HG03039 (cell line): Measurements from ENCODE around the gene SARDH.
"Not testable (repeated sequence)": the region's sequence is repeated elsewhere in the genome, so short reads cannot be mapped to it uniquely, and the experiment has no call there.

Experiments
- ATAC-seq: cut with Tn5 transposase; IDR thresholded peaks from one replicate; pipeline ENCODE4 v1.9.1; 2021; ENCODE audit warnings: mild to moderate bottlenecking, moderate library complexity; ENCODE audit not compliant: unreplicated experiment

The SARDH gene

DNA sequence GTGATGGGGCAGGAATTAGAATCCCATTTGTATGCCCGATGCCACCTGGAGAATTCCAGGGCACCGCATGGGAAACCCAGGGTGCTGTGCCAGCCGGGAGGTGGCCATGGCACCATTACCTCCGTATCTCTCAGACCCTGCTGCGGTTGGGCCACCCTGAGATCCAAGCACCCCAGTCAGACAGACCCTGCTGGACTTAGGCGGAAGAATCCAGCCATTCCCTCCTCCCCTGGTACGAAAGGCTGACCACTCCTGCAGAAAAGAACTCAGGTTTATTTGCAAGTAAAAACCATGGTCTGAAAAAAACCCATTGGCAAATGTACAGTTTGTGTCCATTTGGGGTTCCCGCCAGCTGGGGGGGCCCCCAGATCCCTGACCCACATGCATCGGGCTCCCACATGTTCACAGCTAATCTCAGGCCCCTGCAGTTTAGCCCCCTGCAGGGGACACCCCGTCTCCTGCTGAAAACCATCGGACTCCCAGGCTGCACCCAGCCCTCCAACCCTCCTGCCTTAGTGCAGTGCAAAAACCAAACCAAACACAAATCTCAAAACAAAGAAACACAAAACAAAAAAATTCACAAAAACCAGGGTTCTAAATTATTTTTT lies 23.6 kb upstream of the SARDH start:
- no peak for ATAC-seq

DNA sequence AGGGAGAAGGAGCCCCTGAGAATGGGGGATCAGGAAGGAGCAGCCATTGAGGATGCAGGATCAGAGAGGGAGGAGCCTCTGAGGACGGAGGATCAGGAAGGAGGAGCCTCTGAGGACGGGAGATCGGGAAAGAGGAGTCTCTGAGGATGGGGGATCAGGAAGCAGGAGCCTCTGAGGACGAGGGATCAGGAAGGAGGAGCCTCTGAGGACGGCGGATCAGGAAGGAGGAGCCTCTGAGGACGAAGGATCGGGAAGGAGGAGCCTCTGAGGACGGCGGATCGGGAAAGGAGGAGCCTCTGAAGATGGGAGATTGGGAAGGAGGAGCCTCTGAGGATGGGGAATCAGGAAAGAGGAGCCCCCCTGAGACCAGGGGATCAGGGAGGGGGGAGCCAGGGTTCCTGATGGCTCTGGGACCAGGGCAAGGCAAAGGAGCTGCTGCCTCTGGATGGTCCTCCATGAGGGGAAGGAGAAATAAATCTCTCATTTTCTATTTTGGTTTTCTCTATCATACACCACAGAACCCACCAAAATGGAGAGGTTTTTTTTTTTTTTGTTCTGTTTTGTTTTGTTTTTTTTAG lies 22.6 kb upstream of the SARDH start:
- no peak for ATAC-seq

DNA sequence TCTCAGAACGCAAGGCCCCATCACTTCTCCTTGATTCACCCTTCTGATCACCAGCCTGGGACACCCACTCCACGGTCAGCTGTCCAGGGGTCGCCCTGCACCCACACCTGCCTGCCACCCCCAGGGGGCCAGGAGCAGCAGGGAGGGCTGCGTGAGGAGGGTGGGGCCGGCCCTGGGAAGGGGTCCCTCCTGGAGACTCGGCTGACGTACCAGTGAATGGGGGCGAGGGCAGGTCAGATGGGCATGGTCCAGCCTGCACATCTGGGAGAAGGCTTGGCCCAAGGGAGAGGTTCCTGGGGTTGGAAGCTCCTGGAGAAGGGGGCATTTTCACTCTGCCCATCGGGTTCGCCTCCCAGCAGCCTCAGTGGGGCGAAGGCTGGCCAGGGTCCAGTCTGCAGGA lies 21.8 kb upstream of the SARDH start:
- ATAC-seq, result no peak

GRCh38 chr9:133759146-133759900 lies 21.2 kb upstream of the SARDH start:
- ATAC-seq, result no peak

GRCh38 chr9:133758228-133758627 lies 20.1 kb upstream of the SARDH start:
- ATAC-seq, result no peak

GRCh38 chr9:133754688-133755227 lies 16.6 kb upstream of the SARDH start:
- ATAC-seq, result no peak

DNA sequence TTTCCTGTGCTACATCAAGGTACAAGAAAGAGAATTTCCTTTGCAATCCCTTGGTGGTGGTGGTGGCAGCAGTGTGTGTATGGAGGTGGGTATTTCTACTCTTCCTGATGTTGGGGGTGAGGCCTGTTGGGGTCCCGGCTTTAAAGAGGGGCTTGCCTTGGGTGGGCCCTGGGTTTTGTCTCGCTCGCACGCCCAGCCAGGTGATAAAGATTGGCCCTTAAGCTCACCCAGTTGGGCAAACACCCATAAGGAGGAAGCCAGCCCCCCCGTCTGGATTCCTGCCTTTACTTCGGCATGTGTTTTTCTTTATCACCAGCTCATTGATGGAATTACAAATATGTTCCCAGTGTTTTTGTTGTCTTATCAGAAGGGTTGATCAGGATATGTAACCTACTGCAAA lies 16.0 kb upstream of the SARDH start:
- ATAC-seq, result no peak

DNA sequence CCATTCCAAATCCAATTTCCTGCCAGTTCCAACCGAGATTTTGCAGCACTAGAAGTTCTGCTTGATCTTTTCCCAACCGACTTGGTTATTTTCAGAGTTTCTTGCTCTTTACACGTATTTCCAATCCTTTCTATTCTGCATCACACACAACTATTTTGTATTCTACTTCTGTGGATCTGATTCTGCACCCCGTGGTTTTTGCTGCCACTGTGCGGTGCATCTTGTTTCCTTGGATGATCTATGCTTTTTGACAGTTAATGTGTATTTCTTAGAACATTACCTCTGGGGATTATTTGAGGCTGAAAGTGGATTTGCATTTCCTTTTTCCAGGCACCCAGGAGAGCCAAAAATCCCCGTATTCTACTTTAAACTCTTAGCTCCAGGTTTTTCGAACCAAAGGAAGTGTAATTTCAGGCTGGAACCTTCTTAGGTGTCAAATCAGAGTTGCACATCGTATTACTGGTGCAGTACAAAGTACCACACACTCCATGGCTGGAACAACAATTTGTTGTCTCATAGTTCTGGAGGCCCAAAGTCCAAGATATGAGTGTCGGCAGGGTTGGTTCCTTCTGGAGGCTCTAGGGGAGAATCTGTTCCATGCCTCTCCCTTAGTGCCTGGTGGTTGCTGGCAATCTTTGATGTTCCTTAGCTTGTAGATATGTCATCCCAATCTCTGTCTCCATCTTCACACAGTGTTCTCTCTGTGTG lies 14.7 kb upstream of the SARDH start:
- no peak for ATAC-seq

DNA sequence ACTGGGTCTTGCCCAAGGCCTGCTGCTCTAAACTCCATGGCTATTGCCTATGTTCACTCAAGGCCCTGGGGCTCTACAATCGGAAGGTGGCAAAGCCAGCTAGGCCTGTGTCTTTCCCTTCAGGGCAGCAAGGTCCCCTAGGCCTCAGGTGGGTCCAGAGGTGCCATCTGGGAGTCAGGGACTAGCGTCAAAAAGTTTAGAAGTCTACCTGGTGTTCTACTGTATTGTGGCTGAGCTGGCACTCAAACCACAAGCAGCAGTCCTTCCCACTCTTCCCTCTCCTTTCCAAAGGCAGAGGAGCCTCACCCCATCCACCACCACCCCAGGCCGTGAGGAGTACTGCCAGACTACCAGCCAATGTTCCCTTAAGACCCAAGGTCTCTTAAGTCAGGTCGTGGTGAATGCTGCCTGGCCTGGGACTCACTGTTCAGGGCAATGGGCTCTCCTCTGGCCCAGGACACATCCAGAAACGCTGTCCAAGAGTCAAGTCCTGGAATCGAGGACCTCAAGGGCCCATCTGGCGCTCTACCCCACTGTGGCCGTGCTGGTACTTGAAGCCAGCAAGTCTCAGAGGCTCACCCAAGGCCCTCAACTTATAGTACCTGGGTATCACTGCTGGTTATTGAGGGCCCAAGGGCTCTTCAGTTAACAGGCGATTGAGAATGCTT lies 13.0 kb upstream of the SARDH start:
- no peak for ATAC-seq

- ATAC-seq, result no peak
Measured at GRCh38 chr9:133747309-133747708, 9.2 kb upstream of the SARDH start.

DNA sequence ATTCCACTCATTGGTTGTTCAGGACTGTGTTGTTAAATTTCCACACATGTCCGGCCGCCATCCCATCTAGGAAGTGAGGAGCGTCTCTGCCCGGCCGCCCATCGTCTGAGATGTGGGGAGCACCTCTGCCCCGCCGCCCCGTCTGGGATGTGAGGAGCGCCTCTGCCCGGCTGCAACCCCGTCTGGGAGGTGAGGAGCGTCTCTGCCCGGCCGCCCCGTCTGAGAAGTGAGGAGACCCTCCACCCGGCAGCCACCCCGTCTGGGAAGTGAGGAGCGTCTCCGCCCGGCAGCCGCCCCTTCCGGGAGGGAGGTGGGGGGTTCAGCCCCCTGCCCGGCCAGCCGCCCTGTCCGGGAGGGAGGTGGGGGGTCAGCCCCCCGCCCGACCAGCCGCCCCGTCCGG lies 6.4 kb upstream of the SARDH start:
- not testable (repeated sequence) for ATAC-seq

- no peak for ATAC-seq
Measured at GRCh38 chr9:133742849-133743444, 4.8 kb upstream of the SARDH start.

GRCh38 chr9:133742251-133742650 lies 4.1 kb upstream of the SARDH start:
- ATAC-seq, result no peak

GRCh38 chr9:133741716-133742115 lies 3.6 kb upstream of the SARDH start:
- no peak for ATAC-seq

DNA sequence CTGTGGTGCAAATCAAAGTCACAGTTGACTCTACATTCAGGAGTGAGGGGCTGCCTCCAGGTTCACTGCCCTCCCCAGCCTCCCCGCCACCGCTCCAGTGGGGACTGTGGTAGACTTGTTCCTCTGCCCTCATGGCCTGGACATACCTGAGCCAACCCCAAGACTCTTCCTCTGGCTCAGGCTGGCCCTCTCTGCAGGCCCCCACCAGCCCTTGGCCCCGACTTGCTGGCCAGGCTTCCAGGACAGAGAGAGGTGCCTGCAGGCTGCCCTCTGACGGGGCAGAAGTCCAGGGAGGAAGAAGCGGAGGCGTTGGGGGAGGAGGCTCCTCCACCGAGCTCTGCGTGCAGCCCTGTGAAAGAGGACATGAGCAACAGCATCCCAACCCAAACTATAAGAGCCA lies 2.8 kb upstream of the SARDH start:
- ATAC-seq, result no peak

GRCh38 chr9:133739408-133740280 lies 1.5 kb upstream of the SARDH start:
- no peak for ATAC-seq

DNA sequence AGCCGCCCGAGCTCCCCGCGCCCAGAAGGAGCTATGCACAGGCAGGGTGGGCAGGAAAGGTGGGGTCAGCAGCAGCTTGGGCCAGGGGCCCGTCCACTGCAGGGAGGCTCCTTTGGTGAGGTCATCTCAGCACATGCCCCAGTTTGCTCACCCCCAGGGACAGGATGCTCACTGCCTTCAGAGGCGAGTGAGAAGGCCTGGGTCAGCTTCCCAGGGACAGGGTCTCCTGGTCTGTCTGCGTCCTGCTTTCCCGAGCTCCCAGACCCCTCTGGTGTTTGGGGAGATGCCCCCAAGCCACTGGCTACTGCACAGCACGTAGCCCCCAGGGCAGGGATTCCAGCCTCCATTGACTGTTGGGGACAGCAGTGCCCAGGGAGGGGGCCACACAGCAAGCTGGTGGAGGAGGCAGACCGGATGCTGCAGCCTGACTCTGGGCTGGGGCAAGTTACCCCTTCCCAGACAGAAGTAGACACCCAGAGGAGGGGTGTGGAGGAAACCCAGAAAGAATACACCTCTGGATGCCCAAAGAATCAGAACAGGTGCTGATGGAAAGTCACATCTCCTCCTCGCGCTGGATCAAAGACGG lies 581 bp upstream of the SARDH start:
- ATAC-seq, result no peak

GRCh38 chr9:133737071-133737773 lies 930 bp downstream of the SARDH start:
- ATAC-seq, result no peak

DNA sequence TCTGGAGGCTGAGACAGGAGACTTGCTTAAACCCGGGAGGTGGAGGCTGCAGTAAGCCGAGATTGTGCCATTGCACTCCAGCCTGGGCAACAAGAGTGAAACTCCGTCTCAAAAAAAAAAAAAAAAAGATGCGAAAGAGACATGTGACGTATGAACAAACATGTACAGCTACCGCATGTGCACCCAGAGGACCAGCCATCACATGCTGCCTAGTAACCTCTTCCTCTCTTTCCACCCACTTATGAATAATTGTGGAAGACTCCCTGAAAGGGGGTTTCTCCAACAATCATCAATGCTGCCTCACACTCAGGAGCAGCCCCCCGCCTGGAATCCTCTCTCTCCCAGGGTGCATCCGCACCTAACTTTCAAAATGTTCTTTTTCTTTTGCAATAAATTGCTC lies 2.2 kb downstream of the SARDH start:
- ATAC-seq, result no peak
